Measurements from ENCODE around the gene DYTN. TPM values are rescaled to one million over a fixed set of nuclear protein-coding genes. Genes with fewer than 3 reads are reported as not detected.
A peak's percentile ranks its signal among the peaks of the same experiment; 100 is the strongest.
"Not testable (repeated sequence)": the region's sequence is repeated elsewhere in the genome, so short reads cannot be mapped to it uniquely, and the experiment has no call there.

DYTN gene
- under 1 TPM in 1 of 4 donors, not detected in 3; 0.16 TPM for polyA plus RNA-seq (ENCODE audit: insufficient read length in 4 of 4)

DNA sequence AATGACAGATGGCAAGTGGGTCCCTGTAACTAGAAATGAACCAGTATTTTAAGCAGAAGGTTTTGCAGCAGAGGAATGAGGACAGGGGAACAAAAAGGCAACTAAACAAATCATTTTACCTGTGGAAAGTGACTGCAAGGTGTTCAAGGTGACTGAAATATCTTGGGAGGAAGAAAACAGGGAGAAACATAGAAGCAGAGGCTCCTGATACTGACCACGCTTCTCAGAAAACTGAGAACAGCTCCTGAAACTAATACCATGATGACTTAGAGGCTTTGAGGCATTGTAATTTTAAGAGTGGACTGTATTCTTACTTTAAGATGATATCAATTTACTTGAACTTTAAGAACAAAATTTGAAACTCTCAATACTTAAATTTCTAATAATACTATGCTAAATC lies at the start of gene DYTN:
TSS of gene DYTN (minus strand) at position 101 of the 400 bp plus-strand sequence. CDS start 117 bp downstream, outside the sequence.
- DNase-seq (ENCODE audit: low read depth in 4 of 4, low spot score in 2 of 4) = no peak

DNA sequence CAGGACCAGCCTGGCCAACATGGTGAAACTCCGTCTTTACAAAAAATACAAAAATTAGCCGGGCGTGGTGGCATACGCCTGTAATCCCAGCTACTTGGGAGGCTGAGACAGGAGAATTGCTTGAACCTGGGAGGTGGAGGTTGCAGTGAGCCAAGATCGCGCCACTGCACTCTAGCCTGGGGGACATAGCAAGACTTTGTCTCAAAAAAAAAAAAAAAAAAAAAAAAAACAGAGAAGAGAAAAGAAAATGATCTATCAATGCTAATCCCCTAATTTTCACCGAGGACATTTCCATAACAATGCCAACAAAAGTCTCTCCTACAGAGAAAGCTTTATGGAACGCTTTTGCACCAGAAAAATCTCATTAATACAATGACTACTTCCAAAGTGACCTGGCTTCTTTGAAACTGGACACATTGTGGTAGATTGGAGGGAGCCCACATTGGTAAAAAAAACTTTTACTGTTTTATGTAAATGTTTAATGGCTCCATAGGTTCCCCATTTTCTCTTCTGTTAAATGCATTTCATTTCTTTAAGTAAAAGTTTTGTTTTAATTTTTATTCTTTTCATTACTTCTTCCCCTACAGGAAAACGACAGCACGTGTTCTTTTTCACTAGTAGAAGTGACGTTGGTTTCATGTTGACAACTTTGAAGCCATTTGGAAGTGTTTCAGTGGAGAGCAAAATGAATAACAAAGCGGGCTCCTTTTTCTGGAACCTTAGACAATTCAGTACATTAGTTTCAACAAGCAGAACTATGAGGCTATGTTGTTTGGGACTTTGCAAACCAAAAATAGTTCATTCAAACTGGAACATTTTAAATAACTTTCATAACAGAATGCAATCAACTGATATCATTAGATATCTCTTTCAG lies 48.1 kb upstream of the DYTN start:
- DNase-seq (ENCODE audit: low read depth in 4 of 4, low spot score in 2 of 4) = no peak

DNA sequence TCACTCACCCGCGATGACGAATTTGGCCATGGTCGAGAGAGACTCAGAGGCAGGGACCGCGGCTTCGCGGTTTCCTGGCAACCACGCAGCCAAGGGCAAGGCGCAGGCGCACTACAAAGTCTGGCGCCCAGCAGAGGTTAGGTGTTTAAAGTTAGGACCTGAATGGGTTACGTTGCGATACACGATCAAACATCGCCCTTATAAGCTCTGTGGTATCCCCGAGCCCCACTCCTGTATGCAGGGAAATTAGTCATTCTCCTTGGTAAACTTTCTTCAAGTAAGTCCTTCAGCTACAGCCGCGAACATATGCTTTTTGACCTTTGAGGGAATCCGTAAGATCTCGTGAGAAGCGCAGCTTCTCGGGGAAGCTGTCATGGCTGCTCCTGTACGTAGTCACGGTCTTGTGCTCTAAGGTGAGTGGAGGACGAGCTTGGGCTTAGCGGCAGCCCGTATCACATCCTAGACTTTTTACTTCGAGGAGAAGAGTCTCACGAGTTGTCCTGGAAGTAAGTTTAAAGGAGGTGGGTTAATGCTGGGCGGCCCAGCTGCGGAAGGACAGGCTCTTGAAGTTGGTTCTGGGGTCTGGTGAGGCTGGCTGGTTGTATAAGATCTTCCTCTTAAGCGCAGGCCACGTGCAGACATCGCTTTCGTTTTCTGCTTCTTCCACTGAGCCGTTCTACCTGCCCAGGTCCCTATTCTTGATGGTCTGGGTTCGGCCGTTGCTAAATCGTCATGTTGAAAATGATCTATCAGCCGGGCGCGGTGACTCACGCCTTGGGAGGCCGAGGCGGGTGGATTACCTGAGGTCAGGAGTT lies 47.3 kb upstream of the DYTN start, which contains the start of the genes FASTKD2 and MDH1B:
TSS of gene FASTKD2 (plus strand) at position 365 of the 815 bp plus-strand sequence. CDS start 1,088 bp downstream, outside the sequence.
TSS of gene MDH1B (minus strand) at position 87 of the 815 bp plus-strand sequence. CDS start at position 30, 57 bp downstream.
- peak; percentile 94 to 98 (median 95) for DNase-seq (ENCODE audit: low read depth in 4 of 4, low spot score in 2 of 4)

DNA sequence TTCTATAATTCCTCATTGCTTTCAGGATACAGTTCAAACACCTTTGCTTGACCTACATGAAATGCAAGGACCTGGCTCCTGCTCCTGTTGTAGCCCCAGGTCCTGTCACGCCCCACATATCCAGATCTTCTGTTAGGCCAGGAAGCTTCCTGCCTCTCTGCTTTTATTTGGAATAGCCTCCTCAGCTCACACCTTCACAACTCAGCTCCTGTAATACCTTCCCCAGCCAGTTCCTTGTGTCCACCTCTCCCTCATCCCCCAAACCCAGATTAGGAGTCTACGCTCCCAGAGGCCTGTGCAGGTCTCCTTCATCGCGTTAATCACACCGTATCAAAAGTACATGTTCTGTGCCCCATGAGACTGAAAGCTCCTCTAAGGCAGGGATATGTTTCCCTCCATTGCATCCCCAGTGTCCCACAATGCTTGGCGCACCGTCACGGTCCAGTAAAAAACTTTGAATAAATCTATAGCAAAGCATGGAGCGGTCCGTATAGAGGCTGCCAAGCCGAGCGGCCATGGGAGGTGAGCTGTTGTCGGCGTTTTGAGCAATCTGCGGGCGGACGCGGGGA lies 46.6 kb upstream of the DYTN start:
- no peak for DNase-seq (ENCODE audit: low read depth in 4 of 4, low spot score in 2 of 4)

GRCh38 chr2:206756816-206757215 lies 38.6 kb upstream of the DYTN start:
- no peak for DNase-seq (ENCODE audit: low read depth in 4 of 4, low spot score in 2 of 4)

- DNase-seq (ENCODE audit: low read depth in 4 of 4, low spot score in 2 of 4) = no peak
These were observed 22.6 kb upstream of the DYTN start for GRCh38 chr2:206740800-206741199.

GRCh38 chr2:206739271-206739670 lies 21.1 kb upstream of the DYTN start:
- peak in 1 of 4 donors; percentile 15 for DNase-seq (ENCODE audit: low read depth in 4 of 4, low spot score in 2 of 4)

- DNase-seq (ENCODE audit: low read depth in 4 of 4, low spot score in 2 of 4) = no peak
These were observed 18.7 kb upstream of the DYTN start for GRCh38 chr2:206736935-206737334.

DNA sequence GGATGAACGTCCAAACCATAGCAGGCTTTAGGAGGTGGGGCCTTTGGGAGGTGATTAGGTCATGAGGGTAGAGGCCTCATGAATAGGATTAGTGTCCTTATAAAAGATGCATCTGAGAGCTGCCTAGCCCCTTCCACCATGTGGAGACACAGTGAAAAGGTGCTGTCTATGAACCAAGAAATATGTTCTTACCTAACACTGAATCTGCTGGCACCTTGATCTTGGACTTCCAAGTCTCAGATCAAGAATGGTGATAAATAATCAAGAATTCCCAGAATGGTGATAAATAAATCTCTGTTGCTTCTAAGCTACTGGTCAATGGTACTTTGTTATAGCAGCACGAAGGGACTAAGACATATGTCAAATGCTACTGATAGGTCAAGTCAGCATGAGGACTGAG lies 15.1 kb upstream of the DYTN start:
- no peak for DNase-seq (ENCODE audit: low read depth in 4 of 4, low spot score in 2 of 4)

DNA sequence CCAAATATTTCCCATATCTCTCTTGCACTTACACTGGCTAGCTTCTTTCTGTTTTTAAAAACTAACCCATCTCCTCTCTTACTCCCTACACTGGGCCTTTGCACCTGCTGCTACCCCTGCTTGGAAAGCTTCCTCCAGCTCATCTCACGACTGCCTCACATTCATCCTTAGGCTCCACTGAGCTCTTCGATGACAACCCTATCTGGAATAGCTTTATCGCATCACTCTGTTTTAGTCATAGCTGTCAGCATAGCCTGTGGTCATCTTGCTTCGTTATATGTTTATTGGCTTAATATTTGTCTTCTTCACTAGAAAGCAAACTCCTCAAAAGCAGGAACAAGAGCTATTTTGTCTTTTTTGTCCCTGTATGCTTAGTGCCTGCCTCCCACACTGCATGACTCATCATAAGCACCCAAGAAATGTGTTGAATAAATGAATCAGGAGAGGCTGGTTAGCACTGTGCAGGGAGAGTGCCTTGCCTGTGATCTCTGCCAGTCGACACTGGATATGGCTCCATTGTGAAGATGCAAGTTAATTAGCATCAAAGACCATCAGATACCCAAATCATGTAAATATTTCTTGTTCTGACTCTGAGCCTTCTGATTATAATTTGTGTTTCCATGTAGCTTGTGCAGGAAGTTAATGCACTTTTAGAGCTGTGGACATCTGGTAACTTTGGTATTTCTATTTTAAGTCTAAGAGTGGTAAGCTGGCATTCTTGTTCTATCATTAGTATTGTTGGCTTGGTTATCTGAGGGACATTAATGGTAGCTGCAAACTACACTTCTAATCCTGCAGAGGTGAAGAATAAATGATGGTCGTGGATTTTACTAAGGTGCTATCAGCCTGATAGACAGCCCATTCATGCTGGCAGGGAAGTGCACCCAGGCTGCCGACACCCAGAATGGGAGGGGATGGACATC lies 10.3 kb upstream of the DYTN start:
- no peak for DNase-seq (ENCODE audit: low read depth in 4 of 4, low spot score in 2 of 4)

DNA sequence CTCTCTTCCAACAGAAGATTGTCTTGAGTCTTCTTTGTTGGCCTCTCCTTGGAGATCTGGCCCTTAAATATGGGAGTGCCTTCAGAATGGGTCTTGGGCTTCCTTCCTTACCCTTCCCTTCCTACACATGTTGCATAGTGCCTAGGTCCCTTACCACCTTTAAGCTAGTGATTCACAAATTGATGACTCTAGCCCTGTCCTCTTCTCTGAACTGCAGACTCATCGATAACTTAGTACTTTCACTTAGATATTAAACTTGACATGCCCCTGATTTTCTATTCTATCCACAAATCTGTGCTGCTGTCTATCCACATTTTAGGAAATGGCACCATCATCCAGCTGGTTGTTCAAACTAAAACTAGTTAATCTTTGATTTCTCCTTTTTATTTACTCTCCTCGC lies 9.1 kb upstream of the DYTN start:
- DNase-seq (ENCODE audit: low read depth in 4 of 4, low spot score in 2 of 4) = no peak

- DNase-seq (ENCODE audit: low read depth in 4 of 4, low spot score in 2 of 4) = no peak
These were observed 5.1 kb upstream of the DYTN start for GRCh38 chr2:206723288-206723687.

- no peak for DNase-seq (ENCODE audit: low read depth in 4 of 4, low spot score in 2 of 4)
These were observed 3.2 kb upstream of the DYTN start for GRCh38 chr2:206721256-206721920.

GRCh38 chr2:206716623-206717022 lies 1.6 kb downstream of the DYTN start:
- DNase-seq (ENCODE audit: low read depth in 4 of 4, low spot score in 2 of 4) = no peak

GRCh38 chr2:206715183-206715582 lies 3.0 kb downstream of the DYTN start:
- DNase-seq (ENCODE audit: low read depth in 4 of 4, low spot score in 2 of 4) = not testable (repeated sequence)

DNA sequence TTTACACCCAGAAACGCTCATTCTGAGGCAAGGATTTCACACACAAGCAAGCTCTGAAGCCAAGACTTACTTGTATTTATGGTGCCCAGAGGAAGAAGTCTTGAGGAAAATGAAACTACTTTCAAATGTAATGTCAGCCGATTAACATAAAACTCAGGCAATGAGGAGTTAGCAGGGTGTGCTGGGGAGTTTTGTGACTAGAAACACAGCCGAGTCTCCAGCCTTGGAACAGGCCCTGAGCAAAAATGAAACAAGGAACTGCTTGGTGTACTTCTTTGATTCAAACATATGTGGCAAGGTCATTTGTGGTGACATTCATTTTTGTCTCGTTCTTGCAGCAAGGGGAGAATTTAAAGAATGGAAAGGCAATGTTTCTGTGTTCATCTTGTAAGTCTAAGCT lies 4.5 kb downstream of the DYTN start:
- no peak for DNase-seq (ENCODE audit: low read depth in 4 of 4, low spot score in 2 of 4)

DNA sequence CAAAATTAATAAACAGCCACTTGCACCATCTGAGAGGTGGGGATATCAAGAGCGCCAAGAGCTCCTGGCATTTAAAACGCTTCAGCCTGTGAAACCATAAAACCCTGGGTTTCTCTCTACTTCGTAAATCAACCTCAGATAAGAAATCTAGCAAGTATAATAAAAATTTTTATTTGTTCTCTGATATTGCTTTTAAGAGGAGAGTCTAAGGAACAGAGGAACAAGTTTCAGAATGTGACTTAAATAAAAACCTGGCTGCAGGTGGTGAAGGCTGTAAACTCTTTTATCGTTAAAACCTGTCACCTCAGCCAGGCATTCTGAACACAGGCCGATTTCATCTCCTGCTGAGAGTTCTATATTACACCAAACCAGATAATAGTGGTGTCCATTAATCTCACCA lies 9.9 kb downstream of the DYTN start:
- DNase-seq (ENCODE audit: low read depth in 4 of 4, low spot score in 2 of 4) = no peak

- no peak for DNase-seq (ENCODE audit: low read depth in 4 of 4, low spot score in 2 of 4)
These were observed 11.0 kb downstream of the DYTN start for GRCh38 chr2:206707164-206707701.

All from left renal cortex interstitium (tissue), 4 donors.